ENCODE results near the gene INF2. TPM values are rescaled to one million over a fixed set of nuclear protein-coding genes. Genes with fewer than 3 reads are reported as not detected.
"Not testable (repeated sequence)": the region's sequence is repeated elsewhere in the genome, so short reads cannot be mapped to it uniquely, and the experiment has no call there.

INF2 gene
- total RNA-seq, 2 donors from 2014 or later = 44.4 to 44.7 TPM

DNA sequence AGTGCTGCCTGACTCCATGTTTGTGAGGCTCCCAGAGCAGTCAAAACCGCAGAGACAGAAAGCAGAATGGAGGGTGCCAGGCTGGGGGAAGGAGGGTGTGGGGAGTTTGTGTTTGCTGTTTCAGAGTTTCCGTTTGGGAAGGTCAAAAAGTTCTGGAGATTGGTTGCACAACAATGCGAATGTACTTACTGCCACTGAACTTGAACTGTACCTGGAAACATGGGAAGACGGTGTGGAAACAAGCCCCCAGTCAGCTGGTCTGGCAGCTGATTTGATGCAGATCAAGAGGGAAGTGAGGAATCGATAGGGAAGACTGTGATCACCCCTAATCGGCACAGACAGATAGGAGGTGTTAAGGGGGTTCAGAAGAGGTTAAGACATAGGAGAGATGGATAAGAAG is 35.3 kb upstream of the INF2 start:
- ATAC-seq (no peak), DNase-seq (no peak)
- intact Hi-C loops (cut with DNase I) = loop anchor here (5.0 kb wide), 2 partner anchors 48 to 53 kb away; no protein-coding TSS in a partner anchor

GRCh38 chr14:104655128-104655848 is 34.1 kb upstream of the INF2 start:
- DNase-seq (no peak), ATAC-seq (no peak)
- intact Hi-C loops (cut with DNase I) = no loop called here

- no peak for DNase-seq
- ATAC-seq = peak in 1 of 2 donors; percentile 6
- intact Hi-C loops (cut with DNase I) = no loop called here
Observed at GRCh38 chr14:104656014-104656714, 33.3 kb upstream of the INF2 start.

DNA sequence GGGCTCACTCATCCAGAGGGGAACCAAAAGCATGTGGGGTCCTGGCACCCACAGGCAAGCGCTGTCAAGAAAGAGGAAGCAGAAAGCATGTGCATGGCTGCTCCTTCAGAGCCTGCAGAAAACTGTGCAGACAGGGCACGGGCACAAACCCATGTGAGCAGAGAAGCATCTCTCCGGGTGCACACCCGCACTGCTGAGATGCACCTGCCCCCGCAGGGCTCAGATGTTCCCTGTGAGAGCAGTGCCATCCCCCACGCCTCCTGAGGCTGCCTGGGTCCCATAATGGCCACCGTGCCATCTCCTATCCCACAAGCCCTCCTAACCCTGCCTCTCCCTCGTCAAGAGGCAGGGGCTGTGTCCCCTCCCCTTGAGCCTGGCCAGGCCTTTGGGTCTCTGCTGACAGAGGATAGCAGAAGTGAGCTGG is 32.3 kb upstream of the INF2 start:
- peak in 1 of 2 donors; percentile 24 for ATAC-seq
- intact Hi-C loops (cut with DNase I) = no loop called here
- DNase-seq = no peak

GRCh38 chr14:104657563-104658324 is 31.7 kb upstream of the INF2 start:
- ATAC-seq (no peak), DNase-seq (no peak)
- intact Hi-C loops (cut with DNase I) = no loop called here

DNA sequence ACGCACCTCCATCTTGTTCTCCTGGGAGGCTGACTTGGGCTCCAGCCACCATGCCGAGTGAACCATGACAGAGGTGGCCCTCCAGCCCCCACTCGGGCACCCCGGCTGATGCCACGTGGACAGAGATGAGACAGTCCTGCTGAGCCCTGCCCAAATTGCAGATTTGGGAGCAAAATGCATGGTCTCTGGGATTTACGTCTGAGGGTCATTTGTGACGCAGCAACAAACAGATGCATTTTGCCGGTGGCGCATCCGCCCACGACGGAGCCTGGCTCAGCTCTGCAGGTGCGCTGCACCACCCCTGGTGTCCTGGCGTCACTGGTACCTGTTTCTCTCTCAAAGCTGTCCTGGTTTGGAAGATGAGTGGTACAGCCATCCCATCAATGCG is 31.1 kb upstream of the INF2 start:
- intact Hi-C loops (cut with DNase I) = no loop called here
- DNase-seq = no peak
- ATAC-seq = no peak

GRCh38 chr14:104659146-104659545 is 30.3 kb upstream of the INF2 start:
- intact Hi-C loops (cut with DNase I) = no loop called here

GRCh38 chr14:104659764-104660523 is 29.5 kb upstream of the INF2 start:
- intact Hi-C loops (cut with DNase I) = no loop called here
- ATAC-seq = peak in 1 of 2 donors; percentile 17
- no peak for DNase-seq

More at GRCh38 chr14:104659146-104659545, 30.3 kb upstream of the INF2 start:
- ATAC-seq = no peak
- no peak for DNase-seq

DNA sequence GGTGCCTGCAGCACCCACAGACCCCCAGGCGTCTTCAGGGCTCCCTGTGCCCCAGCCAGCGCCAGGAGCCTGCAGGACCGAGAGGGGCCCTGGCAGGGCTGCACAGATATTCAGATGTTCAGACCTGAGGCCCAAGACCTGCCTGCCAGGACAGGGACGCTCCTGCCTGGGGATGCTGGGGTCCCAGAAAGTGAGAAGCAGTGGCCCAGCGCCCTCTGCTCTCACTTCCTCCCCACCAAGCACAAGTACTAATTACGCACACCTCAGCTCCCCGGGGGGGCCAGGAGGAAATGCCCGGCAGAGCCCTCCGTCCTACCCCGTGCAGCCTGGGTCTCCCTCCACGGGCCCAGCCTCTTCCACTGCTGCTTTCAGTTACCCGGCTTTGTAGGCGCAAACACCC is 28.8 kb upstream of the INF2 start:
- ATAC-seq = no peak
- no peak for DNase-seq
- intact Hi-C loops (cut with DNase I) = no loop called here

DNA sequence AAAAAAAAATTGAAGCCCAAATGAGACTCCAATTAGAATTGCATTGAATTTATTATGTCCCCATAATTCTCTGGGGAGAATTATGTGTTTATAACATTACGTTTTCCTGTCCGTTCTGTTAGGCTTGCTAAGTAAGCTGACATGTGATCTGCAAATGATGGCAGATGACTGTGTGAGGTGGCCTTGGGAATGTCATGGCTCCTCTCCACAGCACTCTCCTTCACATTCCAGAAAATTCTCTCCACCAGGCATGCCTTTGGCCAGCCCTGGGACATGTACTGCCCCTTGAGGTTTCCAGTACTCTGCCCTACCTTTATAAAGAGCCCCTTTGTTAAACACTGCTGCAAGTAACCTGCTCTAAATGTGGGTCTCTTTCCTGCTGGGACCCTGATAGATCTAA is 28.3 kb upstream of the INF2 start:
- intact Hi-C loops (cut with DNase I) = no loop called here
- DNase-seq (no peak), ATAC-seq (no peak)

DNA sequence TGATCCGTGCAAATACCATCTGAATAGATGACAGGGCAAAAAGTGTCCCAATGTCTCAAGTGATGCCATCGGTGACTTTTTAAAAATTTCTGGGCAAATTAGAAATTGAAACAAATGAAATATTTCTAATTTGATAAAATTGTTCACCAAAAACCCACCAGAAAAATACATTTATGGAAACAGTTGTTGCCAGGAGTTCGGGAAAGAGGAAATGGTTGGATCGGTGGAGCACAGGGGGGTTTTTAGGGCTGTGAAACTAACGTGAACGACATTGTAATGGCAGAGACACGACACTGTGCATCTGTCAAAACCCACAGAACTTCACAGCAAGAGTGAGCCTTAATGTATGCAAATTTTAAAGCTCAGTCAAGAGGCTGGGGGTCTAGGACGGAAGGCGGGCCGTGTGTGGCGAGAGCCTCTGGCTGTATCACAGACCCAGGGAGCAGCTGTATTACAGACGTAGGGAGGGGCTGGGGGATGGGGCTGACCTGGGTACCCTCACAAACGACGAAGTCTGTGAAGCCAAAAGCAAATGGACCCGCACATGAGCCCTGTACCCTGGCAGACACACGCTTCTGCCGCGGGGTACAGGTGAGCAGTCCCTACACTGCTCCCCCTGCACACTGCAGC is 27.8 kb upstream of the INF2 start:
- DNase-seq; intact Hi-C loops (cut with DNase I); ATAC-seq: not testable (repeated sequence)

- ATAC-seq; intact Hi-C loops (cut with DNase I); DNase-seq: not testable (repeated sequence)
Observed at GRCh38 chr14:104662472-104662871, 26.9 kb upstream of the INF2 start.

GRCh38 chr14:104664107-104664506 is 25.3 kb upstream of the INF2 start:
- ATAC-seq (no peak), DNase-seq (no peak)
- intact Hi-C loops (cut with DNase I) = no loop called here

DNA sequence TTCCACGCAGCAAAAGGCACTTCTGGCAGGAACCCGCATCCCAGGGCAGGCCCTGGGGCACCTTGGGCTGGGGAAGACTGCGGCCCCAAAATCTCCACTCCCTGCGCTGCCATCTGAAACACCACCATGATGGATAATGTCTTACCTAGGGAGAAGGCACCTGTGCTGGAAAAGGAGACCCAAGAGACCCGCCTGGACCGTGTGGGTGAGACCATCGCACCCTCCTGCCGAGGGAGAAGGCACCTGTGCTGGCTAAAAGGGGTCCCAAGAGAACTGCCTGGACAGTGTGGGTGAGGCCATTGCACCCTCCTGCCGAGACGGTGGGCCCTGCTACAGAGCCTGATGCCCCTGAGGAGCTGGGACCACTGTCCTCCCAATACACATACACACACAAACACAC is 24.8 kb upstream of the INF2 start:
- intact Hi-C loops (cut with DNase I) = no loop called here
- no peak for ATAC-seq
- DNase-seq = no peak

GRCh38 chr14:104665114-104665656 is 24.2 kb upstream of the INF2 start:
- intact Hi-C loops (cut with DNase I) = loop anchor here (5.0 kb wide), 1 partner anchor 42 kb away; no protein-coding TSS in a partner anchor
- ATAC-seq (no peak), DNase-seq (no peak)

GRCh38 chr14:104665657-104666522 is 23.5 kb upstream of the INF2 start:
- intact Hi-C loops (cut with DNase I) = loop anchor here (5.0 kb wide), 1 partner anchor 41 kb away; no protein-coding TSS in a partner anchor
- DNase-seq = no peak
- ATAC-seq = peak; percentile 83 to 84

DNA sequence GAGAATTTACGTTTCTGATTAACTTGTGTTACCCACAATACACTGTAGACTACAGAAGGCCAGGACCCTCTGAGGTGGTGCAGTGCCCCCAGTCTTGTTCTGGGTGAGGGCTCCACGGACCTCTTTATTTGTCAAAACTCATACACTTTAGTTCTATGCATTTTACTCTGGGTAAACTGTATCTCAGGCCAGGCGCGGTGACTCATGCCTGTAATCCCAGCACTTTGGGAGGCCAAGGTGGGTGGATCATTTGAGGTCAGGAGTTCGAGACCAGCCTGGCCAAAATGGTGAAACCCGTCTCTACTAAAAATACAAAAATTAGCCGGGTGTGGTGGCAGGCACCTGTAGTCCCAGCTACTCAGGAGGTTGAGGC is 22.9 kb upstream of the INF2 start:
- intact Hi-C loops (cut with DNase I) = loop anchor here (5.0 kb wide), 1 partner anchor 41 kb away; no protein-coding TSS in a partner anchor
- not testable (repeated sequence) for ATAC-seq, DNase-seq
